ENCODE data around the gene PROKR2. TPM values are rescaled to one million over a fixed set of nuclear protein-coding genes. Genes with fewer than 3 reads are reported as not detected.

The PROKR2 gene
- total and polyA plus RNA-seq, 2 donors (not counting 1 experiment from before 2014, with no cell fraction given) = not detected

DNA sequence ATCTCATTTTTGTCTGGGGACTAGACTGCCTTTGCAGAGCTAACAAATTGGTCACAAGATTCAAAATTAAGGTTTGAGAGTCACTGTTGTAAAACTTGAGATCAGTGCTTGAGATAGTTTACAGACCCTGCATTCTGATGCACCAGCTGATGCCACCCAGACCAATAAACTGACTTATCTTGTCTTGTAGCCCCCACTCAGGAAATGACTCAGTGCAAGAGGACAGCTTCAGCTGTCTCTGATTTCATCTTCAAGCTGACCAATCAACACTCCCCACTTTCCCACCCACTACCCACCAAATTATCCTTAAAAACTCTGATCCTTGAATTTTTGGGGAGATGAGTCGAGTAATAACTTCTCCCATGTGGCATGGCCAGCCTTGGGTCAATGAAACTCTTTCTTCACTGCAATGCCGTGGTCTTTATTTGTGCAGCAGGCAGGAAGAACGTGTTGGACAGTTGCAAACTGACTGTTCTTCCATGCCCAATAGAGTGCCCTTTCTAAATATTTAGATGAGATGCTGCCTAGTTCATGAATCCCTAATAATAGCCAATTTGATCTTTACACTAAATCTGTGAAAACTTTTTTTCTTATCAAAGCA lies 48.3 kb upstream of the PROKR2 start:
- Histone ChIP-seq H3K4me3 (ENCODE audit: control extremely low read depth in 1 of 5, extremely low read depth in 1 of 5, insufficient read depth in 1 of 5, low read depth in 2 of 5, low read length in 4 of 5) (no peak overlapping the region), H4K20me1 (ENCODE audit: control insufficient read depth, insufficient read depth, low read length, poor library complexity, severe bottlenecking) (no peaks in the 10 kb centered on the region), H3K79me2 (ENCODE audit: control insufficient read depth, insufficient read depth, low read length) (no peaks in the 10 kb centered on the region), H3K9me3 (ENCODE audit: control extremely low read depth in 1 of 3, control insufficient read depth in 2 of 3, insufficient read depth in 1 of 3, low read length in 2 of 3) (peaks cover 0 to 3% (median 3%) of the 10 kb centered on the region in 3 donors), H2AFZ (ENCODE audit: insufficient read depth, low read depth, low read length, poor library complexity, severe bottlenecking) (no peak overlapping the region), H3K9ac (ENCODE audit: low read length) (no peak overlapping the region), H3K36me3 (replicated peaks in 1 of 2; ENCODE audit: control extremely low read depth in 1 of 2, control insufficient read depth in 1 of 2, extremely low read depth in 1 of 2, insufficient read depth in 2 of 2, low read length in 1 of 2) (no peaks in the 10 kb centered on the region), H3K4me1 (ENCODE audit: control insufficient read depth in 2 of 2, insufficient read depth in 2 of 2, low read length in 2 of 2) (no peaks in the 10 kb centered on the region), H3K27me3 (replicated peaks in 1 of 4; ENCODE audit: control extremely low read depth in 1 of 4, control insufficient read depth in 3 of 4, insufficient read depth in 4 of 4, low read length in 3 of 4) (peaks cover 0 to 6% (median 2%) of the 10 kb centered on the region in 4 experiments), H3K4me2 (replicated peaks; ENCODE audit: low read depth, low read length, poor library complexity, severe bottlenecking) (no peak overlapping the region), H3K27ac (ENCODE audit: low read length in 2 of 2) (no peak overlapping the region)
- ChIA-PET CTCF (no interaction called here), POLR2A (no interaction called here)
- no peak for DNase-seq
- Mint-ChIP-seq H3K27me3 (peaks cover 34% of the 10 kb centered on the region), H3K4me1 (no peaks in the 10 kb centered on the region), H3K4me3 (no peak overlapping the region), H3K27ac (no peak overlapping the region), H3K9me3 (ENCODE audit: insufficient read depth) (peaks cover 4% of the 10 kb centered on the region)
- no peak for TF ChIP-seq EZH2 (IDR thresholded peaks at IDR 0.05; ENCODE audit: borderline replicate concordance, insufficient read depth, low read depth, low read length, poor library complexity, severe bottlenecking)
- TF ChIP-seq, protein P1, sequence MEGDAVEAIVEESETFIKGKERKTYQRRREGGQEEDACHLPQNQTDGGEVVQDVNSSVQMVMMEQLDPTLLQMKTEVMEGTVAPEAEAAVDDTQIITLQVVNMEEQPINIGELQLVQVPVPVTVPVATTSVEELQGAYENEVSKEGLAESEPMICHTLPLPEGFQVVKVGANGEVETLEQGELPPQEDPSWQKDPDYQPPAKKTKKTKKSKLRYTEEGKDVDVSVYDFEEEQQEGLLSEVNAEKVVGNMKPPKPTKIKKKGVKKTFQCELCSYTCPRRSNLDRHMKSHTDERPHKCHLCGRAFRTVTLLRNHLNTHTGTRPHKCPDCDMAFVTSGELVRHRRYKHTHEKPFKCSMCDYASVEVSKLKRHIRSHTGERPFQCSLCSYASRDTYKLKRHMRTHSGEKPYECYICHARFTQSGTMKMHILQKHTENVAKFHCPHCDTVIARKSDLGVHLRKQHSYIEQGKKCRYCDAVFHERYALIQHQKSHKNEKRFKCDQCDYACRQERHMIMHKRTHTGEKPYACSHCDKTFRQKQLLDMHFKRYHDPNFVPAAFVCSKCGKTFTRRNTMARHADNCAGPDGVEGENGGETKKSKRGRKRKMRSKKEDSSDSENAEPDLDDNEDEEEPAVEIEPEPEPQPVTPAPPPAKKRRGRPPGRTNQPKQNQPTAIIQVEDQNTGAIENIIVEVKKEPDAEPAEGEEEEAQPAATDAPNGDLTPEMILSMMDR (IDR thresholded peaks at IDR 0.05) = no peak
- intact Hi-C loops (cut with micrococcal nuclease) = no loop called here
- no CpG with 5 or more reads among the region's 3 CpGs for WGBS (ENCODE audit: insufficient coverage)
- no peak for ATAC-seq (ENCODE audit: low read depth)

GRCh38 chr20:5364136-5364821 lies 47.5 kb upstream of the PROKR2 start:
- CTCF ChIA-PET = no interaction called here
- H4K20me1 ChIP-seq (ENCODE audit: control insufficient read depth, insufficient read depth, low read length, poor library complexity, severe bottlenecking) = no peaks in the 10 kb centered on the region
- intact Hi-C loops (cut with micrococcal nuclease) = no loop called here
- peaks cover 0 to 6% (median 2%) of the 10 kb centered on the region in 4 experiments for H3K27me3 ChIP-seq (replicated peaks in 1 of 4; ENCODE audit: control extremely low read depth in 1 of 4, control insufficient read depth in 3 of 4, insufficient read depth in 4 of 4, low read length in 3 of 4)
- H3K9me3 ChIP-seq (ENCODE audit: control extremely low read depth in 1 of 3, control insufficient read depth in 2 of 3, insufficient read depth in 1 of 3, low read length in 2 of 3) = peaks cover 0 to 3% (median 3%) of the 10 kb centered on the region in 3 donors
- H3K36me3 ChIP-seq (replicated peaks in 1 of 2; ENCODE audit: control extremely low read depth in 1 of 2, control insufficient read depth in 1 of 2, extremely low read depth in 1 of 2, insufficient read depth in 2 of 2, low read length in 1 of 2) = no peaks in the 10 kb centered on the region
- H3K4me1 ChIP-seq (ENCODE audit: control insufficient read depth in 2 of 2, insufficient read depth in 2 of 2, low read length in 2 of 2) = no peaks in the 10 kb centered on the region
- TF ChIP-seq, protein P1 (IDR thresholded peaks at IDR 0.05) = no peak
- TF ChIP-seq EZH2 (IDR thresholded peaks at IDR 0.05; ENCODE audit: borderline replicate concordance, insufficient read depth, low read depth, low read length, poor library complexity, severe bottlenecking) = no peak
- DNase-seq (no peak), ATAC-seq (ENCODE audit: low read depth) (no peak)
- H3K9ac ChIP-seq (ENCODE audit: low read length) = no peak overlapping the region
- H3K27me3 Mint-ChIP-seq = peaks cover 29% of the 10 kb centered on the region
- no peak overlapping the region for H3K4me2 ChIP-seq (replicated peaks; ENCODE audit: low read depth, low read length, poor library complexity, severe bottlenecking)
- no peak overlapping the region for H3K4me3 Mint-ChIP-seq
- WGBS (ENCODE audit: insufficient coverage) = 89% methylated on average over 1 of the region's 4 CpGs
- no peak overlapping the region for H3K4me3 ChIP-seq (ENCODE audit: control extremely low read depth in 1 of 5, extremely low read depth in 1 of 5, insufficient read depth in 1 of 5, low read depth in 2 of 5, low read length in 4 of 5)
- no peak overlapping the region for H3K27ac Mint-ChIP-seq
- H2AFZ ChIP-seq (ENCODE audit: insufficient read depth, low read depth, low read length, poor library complexity, severe bottlenecking) = no peak overlapping the region
- H3K79me2 ChIP-seq (ENCODE audit: control insufficient read depth, insufficient read depth, low read length) = no peaks in the 10 kb centered on the region
- H3K27ac ChIP-seq (ENCODE audit: low read length in 2 of 2) = no peak overlapping the region
- H3K4me1 Mint-ChIP-seq = no peaks in the 10 kb centered on the region
- peaks cover 4% of the 10 kb centered on the region for H3K9me3 Mint-ChIP-seq (ENCODE audit: insufficient read depth)
- POLR2A ChIA-PET = no interaction called here

All from B cell (primary cell).